Measurements from ENCODE around the gene UBASH3A. TPM values are rescaled to one million over a fixed set of nuclear protein-coding genes. Genes with fewer than 3 reads are reported as not detected.

The UBASH3A gene
- total RNA-seq, 2 experiments from 2014 or later, result not detected

- DNase-seq (ENCODE audit: low spot score), result no peak
- H2AFZ ChIP-seq (ENCODE audit: low read length), result no peak overlapping the region
- intact Hi-C loops (cut with micrococcal nuclease; ENCODE audit: unreplicated experiment), result no loop called here
- H3K9me3 ChIP-seq (ENCODE audit: low read length), result no peaks in the 10 kb centered on the region
- TF ChIP-seq CTCF (conservative IDR thresholded peaks at IDR 0.05; ENCODE audit: low read length), result no peak
- no peak for TF ChIP-seq EZH2phosphoT487 (IDR thresholded peaks at IDR 0.05; ENCODE audit: borderline replicate concordance, low read depth, low read length)
- BruUV-seq (replicated peaks), result no TSS peak
- peaks cover 8% of the 10 kb centered on the region for H3K4me1 ChIP-seq (ENCODE audit: insufficient read depth, low read length, poor library complexity, severe bottlenecking)
- POLR2A ChIA-PET, result interaction anchor here (0.7 to 1.0 kb wide), 2 partner anchors 25 to 53 kb away, joined by 3 read pairs; no protein-coding TSS in a partner anchor
- no peaks in the 10 kb centered on the region for H3K9me2 ChIP-seq (ENCODE audit: insufficient read depth, low read length)
- H4K20me1 ChIP-seq (ENCODE audit: insufficient read depth, low read length), result no peaks in the 10 kb centered on the region
- H3K27ac ChIP-seq (ENCODE audit: low read depth, low read length, poor library complexity, severe bottlenecking), result no peak overlapping the region
- no peaks in the 10 kb centered on the region for H3K36me3 ChIP-seq (ENCODE audit: insufficient read depth, low read length)
- no peak overlapping the region for H3K4me3 ChIP-seq (ENCODE audit: low read depth, low read length, poor library complexity, severe bottlenecking)
- CTCF ChIA-PET (ENCODE audit: unreplicated experiment), result interaction anchor here (1.0 kb wide), 1 partner anchor 83 kb away, joined by 3 read pairs; no protein-coding TSS in a partner anchor
- H3K79me2 ChIP-seq (ENCODE audit: insufficient read depth, low read depth, low read length), result no peaks in the 10 kb centered on the region
- peak overlapping the region; percentile 4; the same call in 1 of the 2 replicates for H3K4me2 ChIP-seq (ENCODE audit: low read length)
Observed at GRCh38 chr21:42392731-42393442, 10.8 kb upstream of the UBASH3A start.

GRCh38 chr21:42393443-42393950 is 10.2 kb upstream of the UBASH3A start:
- no peaks in the 10 kb centered on the region for H3K9me3 ChIP-seq (ENCODE audit: low read length)
- peak overlapping the region; percentile 4; the same call in 1 of the 2 replicates for H3K4me2 ChIP-seq (ENCODE audit: low read length)
- no peaks in the 10 kb centered on the region for H3K9me2 ChIP-seq (ENCODE audit: insufficient read depth, low read length)
- DNase-seq (ENCODE audit: low spot score), result no peak
- intact Hi-C loops (cut with micrococcal nuclease; ENCODE audit: unreplicated experiment), result no loop called here
- no peaks in the 10 kb centered on the region for H4K20me1 ChIP-seq (ENCODE audit: insufficient read depth, low read length)
- H3K36me3 ChIP-seq (ENCODE audit: insufficient read depth, low read length), result no peaks in the 10 kb centered on the region
- ChIA-PET POLR2A (interaction anchor here (0.7 to 1.4 kb wide), 2 partner anchors 25 to 26 kb away, joined by 3 read pairs; no protein-coding TSS in a partner anchor), CTCF (ENCODE audit: unreplicated experiment) (no interaction called here)
- no peak overlapping the region for H2AFZ ChIP-seq (ENCODE audit: low read length)
- H3K27ac ChIP-seq (ENCODE audit: low read depth, low read length, poor library complexity, severe bottlenecking), result no peak overlapping the region
- BruUV-seq (replicated peaks), result no TSS peak
- H3K4me3 ChIP-seq (ENCODE audit: low read depth, low read length, poor library complexity, severe bottlenecking), result no peak overlapping the region
- TF ChIP-seq EZH2phosphoT487 (IDR thresholded peaks at IDR 0.05; ENCODE audit: borderline replicate concordance, low read depth, low read length), result no peak
- TF ChIP-seq CTCF (conservative IDR thresholded peaks at IDR 0.05; ENCODE audit: low read length), result no peak
- no peaks in the 10 kb centered on the region for H3K79me2 ChIP-seq (ENCODE audit: insufficient read depth, low read depth, low read length)
- H3K4me1 ChIP-seq (ENCODE audit: insufficient read depth, low read length, poor library complexity, severe bottlenecking), result peaks cover 8% of the 10 kb centered on the region

DNA sequence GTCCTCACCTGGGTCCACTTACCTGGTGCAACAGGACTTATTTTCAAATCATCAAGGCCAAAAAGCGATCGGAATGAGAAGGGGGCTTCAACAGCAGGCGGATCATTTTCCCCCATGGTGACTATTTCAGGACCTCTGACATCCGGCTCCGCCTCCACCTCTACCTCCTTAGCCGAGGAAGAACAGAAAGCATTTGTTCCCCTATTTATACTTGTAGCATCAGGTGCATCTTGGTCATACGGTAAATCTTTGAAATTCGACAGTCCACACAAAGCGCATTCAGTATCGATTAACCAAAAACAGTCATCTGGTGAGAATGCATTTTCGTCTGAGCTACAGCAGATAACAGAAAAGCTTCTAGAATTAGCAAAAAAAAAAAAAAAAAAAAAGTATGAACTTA is 8.4 kb upstream of the UBASH3A start:
- no peak overlapping the region for H3K4me3 ChIP-seq (ENCODE audit: low read depth, low read length, poor library complexity, severe bottlenecking)
- H3K4me2 ChIP-seq (ENCODE audit: low read length), result no peak overlapping the region
- no peak overlapping the region for H2AFZ ChIP-seq (ENCODE audit: low read length)
- no peaks in the 10 kb centered on the region for H3K9me2 ChIP-seq (ENCODE audit: insufficient read depth, low read length)
- H3K27ac ChIP-seq (ENCODE audit: low read depth, low read length, poor library complexity, severe bottlenecking), result no peak overlapping the region
- BruUV-seq (replicated peaks), result no TSS peak
- H4K20me1 ChIP-seq (ENCODE audit: insufficient read depth, low read length), result no peaks in the 10 kb centered on the region
- DNase-seq (ENCODE audit: low spot score), result no peak
- no peaks in the 10 kb centered on the region for H3K79me2 ChIP-seq (ENCODE audit: insufficient read depth, low read depth, low read length)
- intact Hi-C loops (cut with micrococcal nuclease; ENCODE audit: unreplicated experiment), result no loop called here
- peaks cover 8% of the 10 kb centered on the region for H3K4me1 ChIP-seq (ENCODE audit: insufficient read depth, low read length, poor library complexity, severe bottlenecking)
- ChIA-PET CTCF (ENCODE audit: unreplicated experiment) (no interaction called here), POLR2A (no interaction called here)
- no peak for TF ChIP-seq CTCF (conservative IDR thresholded peaks at IDR 0.05; ENCODE audit: low read length)
- TF ChIP-seq EZH2phosphoT487 (IDR thresholded peaks at IDR 0.05; ENCODE audit: borderline replicate concordance, low read depth, low read length), result no peak
- H3K36me3 ChIP-seq (ENCODE audit: insufficient read depth, low read length), result no peaks in the 10 kb centered on the region
- no peaks in the 10 kb centered on the region for H3K9me3 ChIP-seq (ENCODE audit: low read length)
